ENCODE measurements around the gene DENND2D.

Gene DENND2D

DNA sequence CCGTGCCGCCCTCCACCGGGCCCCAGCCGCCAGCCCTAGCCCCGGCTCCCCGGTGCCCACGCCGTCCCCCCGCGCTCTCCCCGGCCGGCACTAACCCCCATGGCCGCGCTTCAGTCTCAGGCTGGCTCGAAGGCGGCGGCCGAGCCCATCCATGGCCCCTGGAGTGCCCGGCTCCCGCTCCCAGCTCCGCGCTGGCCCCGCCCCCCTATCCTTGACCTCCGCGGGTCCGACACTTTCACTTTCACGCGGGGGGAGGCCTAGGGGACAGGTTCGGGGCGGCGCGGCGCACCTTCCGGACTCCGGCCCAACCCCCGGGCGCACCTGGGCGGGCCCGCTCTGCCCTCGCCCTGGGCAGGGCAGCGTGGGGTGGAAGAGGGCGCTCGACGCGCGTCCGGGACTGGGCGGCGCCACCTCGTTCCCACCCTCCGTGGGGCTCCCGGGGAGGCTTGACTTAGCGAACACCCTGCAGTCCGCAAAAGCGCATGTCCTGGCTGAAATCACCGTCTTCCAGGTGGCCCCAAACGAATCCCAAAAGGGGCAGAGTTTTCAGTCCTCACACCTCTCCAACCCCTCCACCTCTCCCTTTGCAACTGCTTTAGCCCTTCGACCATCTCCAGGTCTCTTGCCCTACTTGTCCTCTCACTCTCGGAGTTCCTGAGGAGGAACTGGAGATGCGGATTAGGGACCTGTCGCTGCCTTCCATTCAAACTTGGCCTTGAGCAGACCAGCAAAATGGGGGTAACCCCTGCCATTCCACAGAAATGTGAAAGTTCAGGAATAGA, 3.9 kb upstream of the DENND2D start:
- DNase-seq (ENCODE audit: low read depth in 2 of 2, low spot score in 1 of 2) = peak in 1 of 2 donors; percentile 50

GRCh38 chr1:111203681-111204200, 3.3 kb upstream of the DENND2D start:
- DNase-seq (ENCODE audit: low read depth in 2 of 2, low spot score in 1 of 2) = peak; percentile 60 to 77

- DNase-seq (ENCODE audit: low read depth in 2 of 2, low spot score in 1 of 2) = no peak
Observed at GRCh38 chr1:111202707-111203623, 2.5 kb upstream of the DENND2D start.

DNA sequence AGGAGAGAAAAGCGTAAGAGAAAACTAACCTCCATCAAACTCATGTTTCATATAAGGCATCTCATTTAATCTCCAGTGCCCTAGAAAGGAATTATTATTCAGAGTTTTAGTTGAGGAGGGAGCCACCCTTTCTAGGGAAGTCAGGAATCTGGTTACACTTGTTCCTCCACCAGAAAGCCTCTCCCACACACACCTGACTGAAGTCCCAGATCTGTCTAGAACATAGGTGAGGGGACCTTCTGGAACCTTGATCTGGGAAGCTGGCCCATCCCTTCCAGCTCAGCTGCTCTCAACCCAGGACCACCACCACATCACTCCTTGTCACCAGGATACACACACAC, 1.9 kb upstream of the DENND2D start:
- no peak for DNase-seq (ENCODE audit: low read depth in 2 of 2, low spot score in 1 of 2)

- no peak for DNase-seq (ENCODE audit: low read depth in 2 of 2, low spot score in 1 of 2)
Observed at GRCh38 chr1:111201275-111202090, 1.0 kb upstream of the DENND2D start.

DNA sequence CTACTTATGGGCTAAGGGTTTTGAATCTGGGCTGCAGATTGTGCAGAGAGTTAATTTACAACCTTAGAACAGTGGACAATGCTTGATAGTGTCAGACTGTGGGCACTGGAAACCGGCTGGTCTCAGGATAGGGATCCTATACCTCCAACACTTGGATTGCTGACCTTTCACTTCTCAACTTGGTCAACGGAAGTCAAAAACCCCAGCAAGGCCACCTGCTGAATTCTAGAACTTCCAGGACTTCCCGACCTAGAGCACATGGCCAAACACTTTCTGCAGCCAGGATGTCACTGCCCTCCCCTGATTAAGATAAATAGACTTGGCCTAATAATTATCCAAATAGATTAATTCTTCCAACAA, 336 bp upstream of the DENND2D start:
- no peak for DNase-seq (ENCODE audit: low read depth in 2 of 2, low spot score in 1 of 2)

- no peak for DNase-seq (ENCODE audit: low read depth in 2 of 2, low spot score in 1 of 2)
Observed at GRCh38 chr1:111199329-111199728, 1.1 kb downstream of the DENND2D start.

DNA sequence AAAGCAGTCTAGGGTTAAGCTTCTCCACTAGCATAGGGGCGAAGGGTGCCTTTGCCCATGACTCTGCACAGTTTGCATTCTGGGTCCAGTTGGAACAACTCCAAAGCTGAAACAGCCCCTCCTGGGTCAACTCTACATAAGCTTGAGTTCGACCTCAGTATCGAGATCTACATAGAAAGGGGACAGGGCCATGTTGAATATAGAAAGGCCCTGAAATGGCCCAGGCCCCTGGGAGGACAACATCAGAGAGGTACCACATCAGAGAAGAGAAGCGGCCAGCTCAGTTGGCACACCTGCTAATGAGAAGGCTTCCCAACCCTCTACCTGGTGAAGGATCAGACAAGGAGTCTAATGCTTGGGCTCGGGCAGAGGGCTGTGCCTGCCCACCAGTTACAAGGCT, 1.6 kb downstream of the DENND2D start:
- no peak for DNase-seq (ENCODE audit: low read depth in 2 of 2, low spot score in 1 of 2)

GRCh38 chr1:111197598-111198284, 2.7 kb downstream of the DENND2D start:
- no peak for DNase-seq (ENCODE audit: low read depth in 2 of 2, low spot score in 1 of 2)

GRCh38 chr1:111196213-111196612, 4.2 kb downstream of the DENND2D start:
- DNase-seq (ENCODE audit: low read depth in 2 of 2, low spot score in 1 of 2) = no peak

DNA sequence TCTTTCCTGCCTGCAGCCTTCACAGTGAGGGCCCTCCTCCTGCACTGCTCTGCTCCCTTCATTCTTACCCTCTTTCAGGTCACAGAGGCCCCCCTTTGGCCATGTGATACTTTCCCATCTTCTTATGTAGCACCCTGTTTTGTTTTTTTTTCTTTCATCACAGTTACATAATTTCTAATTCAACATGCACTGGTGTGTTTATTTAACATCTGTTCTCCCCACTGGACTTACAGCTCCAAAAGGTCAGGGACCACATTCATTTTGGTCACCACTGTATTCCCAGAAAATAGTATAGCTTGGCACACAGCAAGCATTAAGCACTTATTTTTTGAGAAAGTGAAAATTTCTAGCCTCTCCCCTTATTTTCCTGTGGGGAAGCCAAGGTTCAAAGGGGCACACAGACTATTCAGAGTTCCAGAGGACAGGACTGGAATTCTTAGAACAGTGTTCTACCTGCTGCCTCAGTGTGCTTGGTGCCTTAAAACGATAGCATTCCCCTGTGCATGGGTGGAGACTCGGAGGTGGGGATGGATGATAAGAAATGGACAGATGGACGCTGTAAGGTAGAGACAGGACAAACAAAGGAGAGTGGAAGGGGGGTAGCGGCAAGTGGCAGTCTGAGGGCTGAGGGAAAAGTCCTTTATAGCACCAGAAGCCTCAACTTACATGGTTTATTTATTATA, 5.3 kb downstream of the DENND2D start:
- no peak for DNase-seq (ENCODE audit: low read depth in 2 of 2, low spot score in 1 of 2)

GRCh38 chr1:111193712-111194480, 6.5 kb downstream of the DENND2D start:
- DNase-seq (ENCODE audit: low read depth in 2 of 2, low spot score in 1 of 2) = no peak

- DNase-seq (ENCODE audit: low read depth in 2 of 2, low spot score in 1 of 2) = no peak
Observed at GRCh38 chr1:111192658-111193519, 7.6 kb downstream of the DENND2D start.

DNA sequence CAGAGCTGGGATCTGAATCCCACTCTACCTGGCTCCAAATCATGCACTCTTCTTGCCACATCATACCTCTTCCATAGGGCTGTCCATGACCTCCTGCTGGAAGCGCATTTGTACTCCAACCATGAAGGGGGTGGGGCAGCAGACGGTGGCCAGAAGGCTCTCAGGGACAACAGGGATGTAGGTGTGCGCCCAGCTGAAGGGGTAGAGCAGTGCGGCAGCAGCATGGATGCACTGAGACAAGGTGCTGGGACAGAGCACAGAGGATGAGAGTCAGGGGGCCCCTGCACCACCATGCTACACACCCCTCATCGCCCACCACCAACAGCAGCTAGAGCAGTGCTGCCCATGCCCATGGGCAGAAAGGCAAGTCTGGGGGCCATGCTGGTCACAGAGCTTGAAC, 8.4 kb downstream of the DENND2D start:
- no peak for DNase-seq (ENCODE audit: low read depth in 2 of 2, low spot score in 1 of 2)

DNA sequence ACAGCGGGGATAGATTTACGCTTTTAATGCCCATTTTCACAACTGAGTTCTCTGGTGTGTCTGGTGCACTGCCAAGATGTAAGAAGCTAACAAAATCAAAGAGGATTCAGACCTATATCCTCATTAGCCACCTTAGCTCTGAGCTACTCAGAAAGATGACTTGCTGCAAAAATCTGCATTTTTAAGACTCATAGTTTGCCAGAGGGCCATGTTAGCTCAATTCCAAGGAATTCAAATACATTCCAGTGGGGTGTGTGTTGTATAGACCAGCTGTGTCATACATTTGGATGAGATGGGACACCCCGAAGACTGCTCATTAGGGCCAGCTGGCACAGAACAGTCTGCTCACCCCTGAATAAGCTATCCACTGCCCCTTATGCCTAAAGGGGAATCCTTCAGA, 8.9 kb downstream of the DENND2D start:
- DNase-seq (ENCODE audit: low read depth in 2 of 2, low spot score in 1 of 2) = no peak

DNA sequence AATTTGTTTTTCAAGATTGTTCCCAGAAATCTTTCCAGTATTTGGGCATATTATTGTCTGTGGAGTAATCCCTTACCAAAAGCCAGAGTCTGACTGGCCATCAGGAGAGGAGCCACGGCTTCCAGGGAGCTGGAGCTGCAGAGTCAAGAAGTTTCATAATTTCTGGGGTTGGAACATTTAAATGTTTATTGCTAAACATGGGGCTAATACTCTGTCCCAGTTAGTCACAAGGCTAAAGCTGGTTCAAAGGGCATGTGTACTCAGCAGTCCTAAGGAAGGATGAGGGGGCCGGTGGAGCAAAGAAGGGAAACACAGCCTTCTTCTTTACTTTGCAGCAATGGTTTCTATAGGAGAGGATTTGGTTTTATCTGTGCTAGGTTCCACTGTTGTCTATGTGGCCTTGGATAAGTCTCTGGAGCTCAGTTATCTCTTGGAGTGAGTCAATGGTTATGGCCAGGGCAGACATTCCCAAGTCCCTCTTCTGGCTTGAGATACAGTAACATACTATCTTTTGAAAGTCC, 9.5 kb downstream of the DENND2D start:
- no peak for DNase-seq (ENCODE audit: low read depth in 2 of 2, low spot score in 1 of 2)

GRCh38 chr1:111184663-111185062, 15.8 kb downstream of the DENND2D start:
- no peak for DNase-seq (ENCODE audit: low read depth in 2 of 2, low spot score in 1 of 2)
